Measurements from ENCODE around the gene EMX1.
"Not testable (repeated sequence)": the region's sequence is repeated elsewhere in the genome, so short reads cannot be mapped to it uniquely, and the experiment has no call there.

EMX1 gene

DNA sequence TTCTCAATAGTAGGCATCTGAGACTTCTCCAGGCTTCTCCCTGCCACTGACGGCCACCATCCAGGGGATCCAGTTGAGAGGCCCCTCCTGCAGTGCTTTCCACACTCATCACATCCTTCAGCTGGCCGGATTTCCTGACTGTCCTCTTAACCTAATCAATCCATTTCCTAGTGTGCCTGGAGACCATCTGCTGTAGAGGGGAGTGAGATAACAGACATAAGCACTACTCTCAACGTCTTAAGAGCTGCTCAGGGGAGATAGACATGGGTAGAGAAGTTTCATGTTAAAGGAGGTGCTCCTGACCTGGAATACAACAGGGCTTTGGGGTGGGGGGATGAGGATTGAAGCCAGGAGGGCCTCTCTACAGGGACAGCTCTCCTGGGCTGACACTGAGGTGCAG lies 15.9 kb upstream of the EMX1 start:
- DNase-seq: no peak

DNA sequence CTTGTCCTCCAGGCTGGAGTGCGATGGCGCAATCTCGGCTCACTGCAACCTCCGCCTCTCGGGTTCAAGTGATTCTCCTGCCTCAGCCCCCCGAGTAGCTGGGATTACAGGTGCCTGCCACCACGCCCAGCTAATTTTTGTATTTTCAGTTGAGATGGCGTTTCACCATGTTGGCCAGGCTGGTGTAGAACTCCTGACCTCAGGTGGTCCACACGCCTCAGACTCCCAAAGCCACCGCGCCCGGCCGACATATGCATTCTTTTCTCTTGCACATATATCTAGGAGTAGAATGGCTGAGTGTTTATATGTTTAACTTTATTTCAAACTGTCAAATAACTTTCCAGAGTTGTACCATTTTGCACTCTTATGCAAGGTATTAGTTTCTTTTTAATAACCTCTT lies 9.9 kb upstream of the EMX1 start:
- not testable (repeated sequence) for DNase-seq

- no peak for DNase-seq
These were observed 8.6 kb upstream of the EMX1 start for GRCh38 chr2:72908741-72909140.

DNA sequence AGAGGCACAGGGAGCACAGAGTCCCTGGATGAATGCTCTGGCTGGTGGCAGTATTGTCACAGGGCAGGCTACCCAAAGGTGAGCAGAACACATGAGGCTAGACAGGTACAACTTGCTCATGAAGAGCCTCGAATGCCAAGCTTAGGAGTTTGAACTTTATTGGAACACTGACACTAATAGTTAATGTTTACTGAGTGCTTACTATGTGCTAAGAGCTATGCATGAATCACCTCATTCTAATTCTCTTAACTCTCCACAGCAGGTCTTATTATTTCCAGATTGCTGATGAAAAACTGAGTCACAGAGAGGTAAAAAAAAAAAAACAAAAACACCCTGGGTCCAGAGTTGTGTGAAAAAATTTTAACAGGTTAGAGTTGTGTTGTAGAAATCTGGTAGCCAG lies 6.1 kb upstream of the EMX1 start:
- no peak for DNase-seq

- DNase-seq: no peak
These were observed 3.7 kb upstream of the EMX1 start for GRCh38 chr2:72913486-72914205.

DNA sequence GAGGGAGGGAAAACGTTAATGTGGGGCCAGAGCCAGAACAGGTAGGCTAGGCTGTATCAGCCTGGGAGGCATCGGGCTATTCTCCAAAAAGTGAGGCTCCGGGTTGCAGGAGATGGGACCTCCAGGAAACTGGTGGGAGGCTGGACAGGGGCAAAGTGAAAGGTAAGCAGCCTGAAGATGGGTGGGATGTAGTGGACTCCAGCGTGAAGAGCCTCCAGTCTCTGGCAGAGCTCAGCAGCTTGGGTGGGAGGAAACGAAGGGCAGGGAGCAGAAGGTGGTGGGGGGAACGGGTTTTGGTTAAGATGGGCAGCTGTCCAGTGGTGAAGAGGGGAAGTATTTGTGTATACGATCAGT lies 3.1 kb upstream of the EMX1 start:
- no peak for DNase-seq

DNA sequence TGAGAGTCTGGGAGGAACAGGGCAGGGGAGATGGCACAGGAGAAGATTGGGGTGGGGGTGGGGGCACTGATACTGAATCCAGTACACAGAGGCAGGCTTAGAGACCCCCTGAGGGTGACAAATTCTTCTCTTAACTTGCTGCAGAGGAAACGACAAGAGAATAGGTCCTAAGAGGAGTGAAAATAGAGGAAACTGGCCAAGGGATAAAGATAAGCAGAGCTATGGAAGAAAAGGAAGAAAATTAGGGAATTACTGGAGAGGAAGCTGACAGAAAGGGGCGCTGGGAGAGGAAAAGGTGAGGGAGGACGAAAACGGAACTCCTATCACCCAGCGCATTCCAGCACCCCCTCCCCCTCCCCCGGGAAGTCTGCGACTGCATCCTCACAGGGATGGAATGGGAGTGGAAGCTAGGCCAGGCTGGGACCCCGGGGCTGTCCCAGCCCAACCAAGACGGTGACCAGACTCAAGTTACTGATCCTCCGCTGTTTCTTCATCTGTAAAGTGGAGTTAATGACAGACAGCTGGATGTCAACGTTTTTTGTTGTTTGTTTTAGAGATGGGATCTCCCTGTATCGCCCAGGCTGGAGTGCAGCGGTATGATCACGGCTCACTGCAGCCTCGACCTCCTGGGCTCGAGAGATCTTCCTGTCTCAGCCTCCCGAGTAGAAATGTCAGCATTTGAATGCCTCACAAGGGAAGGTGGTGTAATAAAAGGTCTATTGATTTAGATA lies 2.6 kb upstream of the EMX1 start:
- no peak for DNase-seq

- DNase-seq: no peak
These were observed 1.9 kb upstream of the EMX1 start for GRCh38 chr2:72915320-72915906.

DNA sequence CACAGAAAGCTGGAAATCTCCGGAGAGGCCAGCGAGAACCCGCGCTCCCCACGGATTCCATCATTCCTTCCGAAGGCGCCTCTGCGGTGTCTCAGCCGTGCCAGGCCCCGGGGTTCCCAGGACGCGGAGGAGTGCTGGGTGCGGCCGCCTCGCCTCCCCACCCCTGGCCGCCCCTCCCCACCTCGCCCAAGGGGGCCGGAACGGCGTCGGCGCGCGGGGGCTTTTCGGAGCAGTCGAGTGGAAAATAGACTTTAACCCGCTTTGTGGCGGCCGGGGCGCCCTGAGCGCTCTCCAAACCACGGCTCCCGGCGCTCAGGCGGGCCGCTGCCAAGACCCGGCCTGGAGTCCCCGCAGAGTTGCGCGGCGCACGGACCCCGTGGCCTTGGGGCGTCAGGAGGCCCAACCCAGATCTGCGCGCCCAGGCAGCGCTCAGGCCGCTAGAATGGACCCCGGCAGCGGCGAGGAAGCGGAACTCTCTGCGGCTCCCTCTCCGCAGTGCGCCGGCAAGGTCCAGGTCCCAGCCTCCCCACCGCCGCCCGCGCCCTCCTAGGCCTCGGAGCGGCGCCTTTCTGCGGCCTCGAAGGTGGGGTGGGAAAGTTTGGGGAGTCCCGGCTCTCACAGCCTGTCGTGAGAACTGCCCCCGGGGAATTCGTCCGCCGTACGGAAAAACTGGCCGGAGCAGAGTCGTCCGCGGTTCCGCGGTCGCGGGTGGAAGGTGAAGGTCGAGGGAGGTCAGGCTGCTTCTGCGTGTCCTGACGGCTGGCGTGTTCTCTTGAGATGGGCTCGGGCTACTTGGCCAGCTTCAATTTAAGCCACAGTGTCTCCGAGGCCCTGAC lies 1.2 kb upstream of the EMX1 start:
- peak; percentile 45 for DNase-seq

- DNase-seq: no peak
These were observed 579 bp upstream of the EMX1 start for GRCh38 chr2:72916743-72917137.

GRCh38 chr2:72917877-72918553 lies 696 bp downstream of the EMX1 start:
- DNase-seq: no peak

DNA sequence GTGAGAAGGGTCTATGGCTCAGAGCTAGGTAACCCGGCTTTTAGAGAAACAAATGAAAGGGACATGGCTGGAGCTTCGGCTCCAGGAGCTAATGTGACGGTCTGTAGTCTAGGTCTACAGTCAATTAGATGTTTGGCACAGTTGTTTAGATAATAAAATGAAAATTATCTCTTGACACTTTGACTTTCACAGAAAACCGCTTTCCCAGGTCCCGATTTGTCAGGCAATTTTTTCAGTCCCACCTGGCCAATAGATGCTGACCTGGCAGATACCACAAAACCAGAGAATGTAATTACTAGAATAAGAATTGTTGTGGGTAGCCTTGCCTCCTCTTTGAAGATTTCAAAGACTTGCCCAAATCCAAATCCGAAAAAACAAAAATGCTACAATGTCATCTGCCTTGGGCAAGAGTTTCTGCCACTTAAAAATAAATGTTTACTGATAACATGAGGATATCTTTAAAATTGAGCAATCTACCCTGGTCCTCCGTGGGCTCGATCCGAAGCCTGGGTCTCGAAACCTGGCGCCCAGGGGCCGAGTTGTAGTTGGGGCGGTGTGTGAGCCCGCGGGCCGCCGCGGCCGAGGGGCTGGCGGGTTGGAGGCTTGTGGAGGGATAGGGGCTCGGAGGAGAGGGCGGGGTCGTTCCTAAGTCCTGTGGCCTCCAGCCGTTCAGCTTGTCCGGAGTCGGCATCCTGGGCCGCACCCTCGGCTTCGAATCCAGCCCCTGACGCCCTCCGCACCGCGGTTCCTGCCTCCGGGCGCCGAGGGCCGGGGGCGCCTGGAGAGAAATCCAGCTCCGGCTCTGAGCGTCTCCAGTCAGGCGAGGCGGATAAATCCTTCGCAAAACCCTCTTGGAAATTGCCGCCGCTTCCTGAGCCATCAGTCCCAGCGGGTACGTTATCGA lies 2.3 kb downstream of the EMX1 start:
- no peak for DNase-seq

DNA sequence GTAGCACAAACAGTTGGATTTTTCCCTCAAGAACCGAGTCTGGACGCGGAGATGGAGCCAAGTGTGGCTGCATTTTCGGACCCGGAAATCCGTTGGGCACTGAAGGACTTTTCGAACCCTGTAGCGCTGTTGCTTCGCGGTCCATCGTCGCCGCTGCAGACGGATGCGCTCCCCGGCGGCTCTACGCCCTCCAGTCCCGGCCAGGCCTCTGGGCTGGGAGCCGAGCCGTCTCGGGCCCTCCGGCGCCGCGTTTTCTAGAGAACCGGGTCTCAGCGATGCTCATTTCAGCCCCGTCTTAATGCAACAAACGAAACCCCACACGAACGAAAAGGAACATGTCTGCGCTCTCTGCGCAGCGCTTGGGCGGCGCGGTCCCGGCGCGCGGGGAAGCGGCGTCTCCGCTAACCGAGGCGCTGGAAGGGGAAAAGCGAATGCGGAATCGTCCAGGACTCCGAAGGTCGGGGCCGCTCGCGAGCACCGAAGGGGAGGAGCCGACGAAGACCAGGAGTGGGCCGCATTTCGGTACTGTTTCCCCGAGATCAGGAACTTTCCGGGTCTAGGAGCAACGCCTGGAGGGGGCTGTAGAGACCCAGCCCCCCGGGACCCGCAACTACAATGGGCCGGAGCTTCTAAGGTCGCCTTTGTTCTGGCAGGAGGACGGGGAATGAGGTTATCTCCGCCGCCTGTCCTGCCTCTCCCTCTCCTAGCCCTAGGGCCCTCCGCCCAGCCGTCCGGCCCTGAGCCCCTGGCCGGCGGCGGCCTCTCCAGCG lies 3.2 kb downstream of the EMX1 start:
- DNase-seq: no peak

DNA sequence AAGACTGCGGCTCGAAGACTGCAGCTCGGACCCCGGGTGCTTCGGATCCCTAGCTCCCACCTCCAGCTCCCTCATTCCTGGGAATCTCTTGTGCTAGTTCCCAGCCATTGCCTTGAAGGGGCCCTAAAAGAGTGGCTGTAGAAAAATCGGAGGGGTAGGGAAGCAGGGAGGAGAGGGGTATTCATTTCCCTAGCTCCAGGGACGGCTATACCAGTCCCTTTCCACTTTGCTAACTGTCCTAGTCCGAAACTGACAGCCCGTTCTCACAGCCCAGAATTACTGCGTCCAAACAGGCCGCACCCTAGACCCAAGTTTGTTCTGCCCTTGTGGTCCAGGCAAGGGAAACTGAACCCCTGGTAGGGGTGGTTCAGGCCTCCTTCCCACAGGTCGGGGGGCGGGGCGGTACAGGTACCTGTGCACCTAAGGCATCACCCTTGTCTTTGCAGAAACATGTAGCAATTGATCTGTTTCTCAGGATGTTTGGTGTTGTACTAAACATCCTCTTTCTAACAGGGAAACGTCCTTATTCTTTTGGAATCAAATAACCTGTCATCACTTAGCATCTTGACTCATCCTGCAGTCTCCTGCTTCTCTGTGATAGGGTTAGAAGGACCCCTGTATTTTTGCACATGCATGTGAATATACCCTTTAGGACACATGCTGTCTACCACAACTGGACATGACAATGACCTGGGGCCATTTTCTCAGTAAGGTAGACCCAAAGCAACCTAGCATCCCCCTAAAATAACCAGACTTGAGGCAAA lies 4.0 kb downstream of the EMX1 start:
- no peak for DNase-seq

GRCh38 chr2:72921853-72922252 lies 4.5 kb downstream of the EMX1 start:
- DNase-seq: no peak

GRCh38 chr2:72923833-72924352 lies 6.6 kb downstream of the EMX1 start:
- no peak for DNase-seq

DNA sequence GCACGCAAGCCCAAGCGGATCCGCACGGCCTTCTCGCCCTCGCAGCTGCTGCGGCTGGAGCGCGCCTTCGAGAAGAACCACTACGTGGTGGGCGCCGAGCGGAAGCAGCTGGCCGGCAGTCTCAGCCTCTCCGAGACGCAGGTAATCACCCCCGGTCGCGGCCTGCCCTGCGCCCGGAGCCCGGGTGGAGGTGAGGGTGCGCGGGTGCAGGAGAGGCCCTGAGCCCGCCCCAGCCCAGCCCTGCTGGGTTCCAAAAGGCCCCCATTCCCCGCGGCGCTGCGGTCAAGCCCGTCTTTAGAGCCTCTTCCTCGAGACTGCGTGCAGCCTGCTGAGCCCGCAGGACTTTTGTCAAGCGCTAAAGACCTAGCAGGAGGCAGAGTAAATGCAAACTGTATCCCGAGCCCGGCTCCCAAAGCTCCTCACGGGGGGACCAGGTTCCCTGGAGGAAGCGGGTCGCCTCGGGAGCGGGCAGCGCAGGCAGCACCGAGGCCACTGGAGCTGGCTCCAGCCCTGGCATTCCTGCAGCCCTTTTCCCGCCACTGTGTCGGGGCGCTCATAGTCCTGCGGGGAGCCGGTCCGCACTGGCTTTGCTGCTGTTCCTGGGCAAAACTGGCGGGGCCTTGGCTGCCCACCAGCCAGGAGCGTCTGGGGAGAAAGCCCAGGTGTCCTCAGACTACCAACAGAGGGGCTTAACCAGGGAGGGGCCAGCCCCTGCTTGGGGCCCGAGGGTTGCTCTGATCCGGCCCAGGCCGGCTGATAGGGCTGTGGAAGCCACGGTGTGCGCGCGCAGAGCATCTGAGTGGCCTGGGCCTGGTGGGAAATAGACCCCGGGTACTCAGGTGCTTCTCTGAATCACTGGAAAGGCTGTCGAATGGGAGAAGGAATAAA lies 7.3 kb downstream of the EMX1 start:
- no peak for DNase-seq

DNA sequence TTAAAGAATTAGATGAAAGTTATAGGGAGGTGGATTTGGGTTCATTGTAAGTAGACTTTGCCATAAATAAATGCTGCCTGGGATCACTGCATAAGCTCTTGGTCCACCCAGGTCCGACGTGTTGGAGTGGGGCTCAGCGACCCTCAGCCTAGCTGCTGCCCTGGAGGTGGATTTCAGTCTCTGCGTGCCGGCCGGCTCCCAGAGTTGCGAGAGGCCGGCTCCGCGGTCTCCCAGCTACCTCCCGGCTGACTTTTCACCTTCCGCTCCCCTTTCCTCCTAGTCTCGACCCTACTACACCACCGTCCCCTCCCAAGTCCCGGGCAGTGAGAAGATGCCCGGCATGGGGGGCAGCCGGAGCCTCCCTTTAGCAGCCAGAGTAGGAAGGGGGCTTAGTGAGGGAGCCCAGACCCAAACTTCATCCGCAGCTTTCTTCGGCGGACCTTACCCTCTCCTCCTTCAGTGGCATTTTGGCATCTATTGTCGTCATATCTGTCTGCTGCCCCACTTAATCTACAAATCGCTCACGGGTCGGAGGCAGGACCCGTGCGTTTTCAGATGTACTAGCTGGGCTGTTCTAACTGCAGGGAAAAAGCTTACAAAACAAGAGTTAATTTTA lies 8.1 kb downstream of the EMX1 start:
- no peak for DNase-seq
